Neural cell (in vitro differentiated cells): ENCODE results near the gene TOMM7. TPM values are rescaled to one million over a fixed set of nuclear protein-coding genes. Genes with fewer than 3 reads are reported as not detected.

Source experiments
- H2AFZ ChIP-seq: fragments of 200-600, 300-800 bp; sonication (generic), shearing (Covaris generic); 2 replicates; pipeline ENCODE4 v1.6.0; 2014; ENCODE audit warnings: low read depth, mild to moderate bottlenecking, antibody characterized with exemption, low read length, moderate library complexity
- H3F3A ChIP-seq: fragments of 200-600 bp; shearing (Covaris generic); 2 replicates; pipeline ENCODE4 v1.6.1; 2016; ENCODE audit warnings: mild to moderate bottlenecking, moderate library complexity, mixed read lengths, antibody characterized with exemption, low read length; ENCODE audit not compliant: insufficient read depth, poor library complexity, severe bottlenecking
- H3K27ac ChIP-seq: fragments of 200-600, 300-800 bp; sonication (generic), shearing (Covaris generic); 2 replicates; pipeline ENCODE4 v1.5.1; 2014; ENCODE audit warnings: mild to moderate bottlenecking, low read length, moderate library complexity
- H3K27me3 ChIP-seq: fragments of 300-800, 200-600 bp; sonication (generic), shearing (Covaris generic); 2 replicates; pipeline ENCODE4 v1.6.0; 2014; ENCODE audit warnings: mild to moderate bottlenecking, low read depth, low read length, moderate library complexity; ENCODE audit not compliant: insufficient read depth
- H3K36me3 ChIP-seq: fragments of 300-800, 200-600 bp; sonication (generic), shearing (Covaris generic); 2 replicates; pipeline ENCODE4 v1.5.1; 2014; ENCODE audit warnings: mild to moderate bottlenecking, antibody characterized with exemption, low read length, moderate library complexity; ENCODE audit not compliant: insufficient read depth
- H3K4me2 ChIP-seq: fragments of 300-800, 200-600 bp; sonication (generic), shearing (Covaris generic); 2 replicates; pipeline ENCODE4 v1.6.0; 2014; ENCODE audit warnings: mild to moderate bottlenecking, low read length
- H3K4me3 ChIP-seq: fragments of 300-800, 200-600 bp; sonication (generic), shearing (Covaris generic); 2 replicates; pipeline ENCODE4 v1.5.1; 2014; ENCODE audit warnings: mild to moderate bottlenecking, low read length, moderate library complexity
- H3K79me2 ChIP-seq: fragments of 200-600 bp; shearing (Covaris generic); replicated peaks from 2 replicates; pipeline ENCODE4 v1.6.0; 2014; ENCODE audit warnings: mild to moderate bottlenecking, low read length, moderate library complexity; ENCODE audit not compliant: insufficient read depth
- H3K9ac ChIP-seq: fragments of 300-800, 200-600 bp; sonication (generic), shearing (Covaris generic); 2 replicates; pipeline ENCODE4 v1.6.1; 2016; ENCODE audit warnings: mild to moderate bottlenecking, low read length, mixed read lengths
- H3K9me2 ChIP-seq: fragments of 200-600 bp; shearing (Covaris generic); 2 replicates; pipeline ENCODE4 v1.6.1; 2016; ENCODE audit warnings: mild to moderate bottlenecking, low read length, mixed read lengths; ENCODE audit not compliant: insufficient read depth
- H3K9me3 ChIP-seq: fragments of 200-600, 300-800 bp; sonication (generic), shearing (Covaris generic); 2 replicates; pipeline ENCODE4 v1.6.1; 2016; ENCODE audit warnings: mild to moderate bottlenecking, mixed run types, low read length, moderate library complexity, mixed read lengths
- H4K20me1 ChIP-seq: fragments of 200-600 bp; shearing (Covaris generic); 2 replicates; pipeline ENCODE4 v1.6.1; 2016; ENCODE audit warnings: mild to moderate bottlenecking, mixed run types; ENCODE audit not compliant: insufficient read depth
- EP300 ChIP-seq: fragments of 450-650 bp; conservative IDR thresholded peaks from 2 replicates; pipeline ENCODE4 v1.6.1; 2014; ENCODE audit warnings: antibody characterized with exemption, mild to moderate bottlenecking, moderate library complexity; ENCODE audit not compliant: poor library complexity, severe bottlenecking
- EZH2 ChIP-seq: fragments of 200-600, 300-800 bp; shearing (Covaris generic), sonication (generic); IDR thresholded peaks from 2 replicates; pipeline ENCODE4 v1.6.1; 2014; ENCODE audit warnings: antibody characterized with exemption, low read length, borderline replicate concordance, mild to moderate bottlenecking; ENCODE audit not compliant: insufficient read depth, poor library complexity, severe bottlenecking
- MXI1 ChIP-seq: fragments of 450-650 bp; conservative IDR thresholded peaks from 2 replicates; pipeline ENCODE4 v1.6.1; 2014; ENCODE audit warnings: antibody characterized with exemption, mild to moderate bottlenecking; ENCODE audit not compliant: poor library complexity, severe bottlenecking
- POLR2AphosphoS5 ChIP-seq: IDR thresholded peaks from 2 replicates; pipeline ENCODE4 v1.6.1; 2012
- RAD21 ChIP-seq: fragments of 450-650 bp; conservative IDR thresholded peaks from 2 replicates; pipeline ENCODE4 v1.6.1; 2014; ENCODE audit warnings: antibody characterized with exemption, mild to moderate bottlenecking, moderate library complexity
- REST ChIP-seq: IDR thresholded peaks from 2 replicates; pipeline ENCODE4 v1.6.1; 2012; ENCODE audit warnings: borderline replicate concordance
- SMC3 ChIP-seq: fragments of 450-650 bp; conservative IDR thresholded peaks from 2 replicates; pipeline ENCODE4 v1.6.1; 2014; ENCODE audit warnings: antibody characterized with exemption, mild to moderate bottlenecking, moderate library complexity; ENCODE audit not compliant: poor library complexity
- TAF1 ChIP-seq: IDR thresholded peaks from 2 replicates; pipeline ENCODE4 v1.6.1; 2012; ENCODE audit warnings: low read depth
- polyA plus RNA-seq: library from polyadenylated mRNA; depleted of rRNA; stranded (reverse); fragments of >200 nt; gene quantifications from 2 replicates; pipeline ENCODE4 v1.2.3, GENCODE V29; 2014
- TF ChIP-seq, protein P1 (sequence below): fragments of 450-650 bp; IDR thresholded peaks from 2 replicates; pipeline ENCODE4 v1.5.1; 2014; ENCODE audit warnings: antibody characterized with exemption, mild to moderate bottlenecking, moderate library complexity; ENCODE audit not compliant: poor library complexity, severe bottlenecking

The TOMM7 gene
- polyA plus RNA-seq, 1 donor from 2014 or later = 241 TPM

GRCh38 chr7:22855049-22855392, 32.4 kb upstream of the TOMM7 start:
- Histone ChIP-seq H3K9me2 (no peaks in the 10 kb centered on the region), H3K4me2 (no peak overlapping the region), H3K4me3 (no peak overlapping the region), H3K79me2 (no peaks in the 10 kb centered on the region), H4K20me1 (no peaks in the 10 kb centered on the region), H3K9ac (no peak overlapping the region), H2AFZ (no peak overlapping the region), H3K9me3 (no peaks in the 10 kb centered on the region), H3K27ac (no peak overlapping the region), H3F3A (no peaks in the 10 kb centered on the region), H3K36me3 (no peaks in the 10 kb centered on the region), H3K27me3 (peaks cover 25% of the 10 kb centered on the region)
- TF ChIP-seq SMC3 = no peak
- TF ChIP-seq POLR2AphosphoS5 = no peak
- TF ChIP-seq EP300 = no peak
- TF ChIP-seq EZH2 = no peak
- no peak for TF ChIP-seq MXI1
- TF ChIP-seq, protein P1, sequence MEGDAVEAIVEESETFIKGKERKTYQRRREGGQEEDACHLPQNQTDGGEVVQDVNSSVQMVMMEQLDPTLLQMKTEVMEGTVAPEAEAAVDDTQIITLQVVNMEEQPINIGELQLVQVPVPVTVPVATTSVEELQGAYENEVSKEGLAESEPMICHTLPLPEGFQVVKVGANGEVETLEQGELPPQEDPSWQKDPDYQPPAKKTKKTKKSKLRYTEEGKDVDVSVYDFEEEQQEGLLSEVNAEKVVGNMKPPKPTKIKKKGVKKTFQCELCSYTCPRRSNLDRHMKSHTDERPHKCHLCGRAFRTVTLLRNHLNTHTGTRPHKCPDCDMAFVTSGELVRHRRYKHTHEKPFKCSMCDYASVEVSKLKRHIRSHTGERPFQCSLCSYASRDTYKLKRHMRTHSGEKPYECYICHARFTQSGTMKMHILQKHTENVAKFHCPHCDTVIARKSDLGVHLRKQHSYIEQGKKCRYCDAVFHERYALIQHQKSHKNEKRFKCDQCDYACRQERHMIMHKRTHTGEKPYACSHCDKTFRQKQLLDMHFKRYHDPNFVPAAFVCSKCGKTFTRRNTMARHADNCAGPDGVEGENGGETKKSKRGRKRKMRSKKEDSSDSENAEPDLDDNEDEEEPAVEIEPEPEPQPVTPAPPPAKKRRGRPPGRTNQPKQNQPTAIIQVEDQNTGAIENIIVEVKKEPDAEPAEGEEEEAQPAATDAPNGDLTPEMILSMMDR = no peak
- no peak for TF ChIP-seq RAD21
- no peak for TF ChIP-seq REST
- no peak for TF ChIP-seq TAF1

GRCh38 chr7:22854158-22855048, 31.8 kb upstream of the TOMM7 start:
- Histone ChIP-seq H2AFZ (no peak overlapping the region), H3K79me2 (no peaks in the 10 kb centered on the region), H3K9ac (no peak overlapping the region), H3K9me3 (no peaks in the 10 kb centered on the region), H3K4me2 (no peak overlapping the region), H3K4me3 (peak overlapping the region; percentile 47), H3K9me2 (no peaks in the 10 kb centered on the region), H4K20me1 (no peaks in the 10 kb centered on the region), H3K27ac (no peak overlapping the region), H3K36me3 (no peaks in the 10 kb centered on the region), H3K27me3 (peaks cover 25% of the 10 kb centered on the region), H3F3A (no peaks in the 10 kb centered on the region)
- TF ChIP-seq MXI1 (no peak), EP300 (no peak), RAD21 (no peak), SMC3 (no peak), REST (no peak), TAF1 (no peak), POLR2AphosphoS5 (no peak), EZH2 (no peak)
- TF ChIP-seq, protein P1 = no peak
